HCT116 (cell line): Measurements from ENCODE around the gene CCDC80. TPM values are rescaled to one million over a fixed set of nuclear protein-coding genes. Genes with fewer than 3 reads are reported as not detected.

Experiments
- ATAC-seq: fragments of 200-7000 bp; cut with Tn5 transposase; 2 replicates; pipeline ENCODE4 v1.9.1; 2020; ENCODE audit warnings: mild to moderate bottlenecking, moderate library complexity
- BruUV-seq: library from RNA; stranded (reverse); fragments of 400-500 nt; replicated peaks from 2 replicates; lab custom pipeline; 2021; lab: Mats Ljungman, UMichigan
- CTCF ChIA-PET: fragments of 300-600 bp; sonication (Branson Sonifier 250); formaldehyde crosslinking; loops from one replicate; lab custom pipeline; 2021; ENCODE audit warnings: antibody characterized with exemption; lab: Charles Lee
- POLR2A ChIA-PET: fragments of 300-600, 350-600 bp; sonication (Branson Sonifier 250); formaldehyde crosslinking; loops from one replicate; lab custom pipeline; 2021; ENCODE audit warnings: antibody characterized with exemption; lab: Charles Lee
- RAD21 ChIA-PET, 2 experiments: fragments of 300-600 bp; sonication (Branson Sonifier 250); formaldehyde crosslinking; loops; one replicate each; lab custom pipeline; 2023; ENCODE audit warnings: low total read pairs in 2 of 2; ENCODE audit not compliant: uncharacterized antibody in 2 of 2, unreplicated experiment in 2 of 2, low non-redundant PET in 1 of 2; lab: Charles Lee
- DNase-seq: peaks from one replicate; pipeline ENCODE4 v3.0.0-alpha.2; 2010; ENCODE audit warnings: low read depth, low spot score
- H2AFZ ChIP-seq: fragments of 200-600 bp; shearing (Covaris generic), sonication (generic); 2 replicates; pipeline ENCODE4 v1.6.1; 2017; ENCODE audit warnings: low read depth, mixed run types, mixed read lengths, antibody characterized with exemption, low read length; ENCODE audit not compliant: poor library complexity, severe bottlenecking
- H3K27ac ChIP-seq: 2 replicates; pipeline ENCODE4 v1.5.1; 2012; ENCODE audit warnings: low read depth, low read length
- H3K27me3 ChIP-seq: fragments of 200-600 bp; sonication (generic); 2 replicates; pipeline ENCODE4 v1.6.1; 2016; ENCODE audit warnings: mixed run types, low read length, mixed read lengths; ENCODE audit not compliant: insufficient read depth
- H3K36me3 ChIP-seq, 2 experiments: fragments of 200-500 bp in 1 of 2; fragments of 200-600 bp in 1 of 2; sonication (Bioruptor generic) in 1 of 2; sonication (generic) in 1 of 2; 2 replicates each; pipeline versions ENCODE4 v1.5.1 to v1.6.1; 2014 to 2016; ENCODE audit warnings: low read length in 2 of 2, inconsistent platforms in 1 of 2, mixed read lengths in 1 of 2, mixed run types in 1 of 2; ENCODE audit not compliant: insufficient read depth in 2 of 2, control insufficient read depth in 1 of 2
- H3K4me1 ChIP-seq, 2 experiments: fragments of 200-600 bp in 1 of 2; sonication (generic) in 1 of 2; 2 replicates each; pipeline versions ENCODE4 v1.5.1 to v1.6.1; 2012 to 2017; ENCODE audit warnings: low read length in 2 of 2, inconsistent platforms in 1 of 2, mild to moderate bottlenecking in 1 of 2, mixed read lengths in 1 of 2, mixed run types in 1 of 2, moderate library complexity in 1 of 2; ENCODE audit not compliant: insufficient read depth in 2 of 2, control insufficient read depth in 1 of 2
- H3K4me2 ChIP-seq: fragments of 200-600 bp; sonication (generic); 2 replicates; pipeline ENCODE4 v1.6.1; 2017; ENCODE audit warnings: mixed run types, low read length, mixed read lengths
- H3K4me3 ChIP-seq, 2 experiments: fragments of 200-600 bp in 1 of 2; sonication (generic) in 1 of 2; replicated peaks in 1 of 2; 2 replicates each; pipeline ENCODE4 v1.5.1; 2011 to 2016; ENCODE audit warnings: low read length in 2 of 2, control low read depth in 1 of 2, low read depth in 1 of 2, mild to moderate bottlenecking in 1 of 2, mixed read lengths in 1 of 2, mixed run types in 1 of 2
- H3K79me2 ChIP-seq: fragments of 200-600 bp; sonication (generic); 2 replicates; pipeline ENCODE4 v1.6.1; 2017; ENCODE audit warnings: mild to moderate bottlenecking, mixed run types, low read length, moderate library complexity, mixed read lengths; ENCODE audit not compliant: insufficient read depth
- H3K9ac ChIP-seq: fragments of 200-600 bp; sonication (generic); 2 replicates; pipeline ENCODE4 v1.6.1; 2016; ENCODE audit warnings: low read length, mixed read lengths
- H3K9me2 ChIP-seq: fragments of 200-600 bp; sonication (generic), shearing (Covaris generic); 2 replicates; pipeline ENCODE4 v1.6.1; 2017; ENCODE audit warnings: mixed run types, mild to moderate bottlenecking, moderate library complexity; ENCODE audit not compliant: insufficient read depth
- H3K9me3 ChIP-seq, 2 experiments: fragments of 200-500 bp in 1 of 2; fragments of 200-600 bp in 1 of 2; sonication (Bioruptor generic) in 1 of 2; sonication (generic) in 1 of 2; 2 replicates each; pipeline ENCODE4 v1.6.1; 2014 to 2017; ENCODE audit warnings: low read length in 2 of 2, mixed read lengths in 2 of 2, inconsistent platforms in 1 of 2, low read depth in 1 of 2, mild to moderate bottlenecking in 1 of 2, mixed run types in 1 of 2, moderate library complexity in 1 of 2; ENCODE audit not compliant: control insufficient read depth in 1 of 2, insufficient read depth in 1 of 2
- H4K20me1 ChIP-seq: fragments of 200-600 bp; sonication (generic), shearing (Covaris generic); 2 replicates; pipeline ENCODE4 v1.6.1; 2017; ENCODE audit warnings: mixed run types, mild to moderate bottlenecking, moderate library complexity; ENCODE audit not compliant: insufficient read depth
- EGR1 ChIP-seq: IDR thresholded peaks from 2 replicates; pipeline ENCODE4 v1.6.1; 2012; ENCODE audit warnings: low read depth
- EZH2 ChIP-seq: fragments of 200-600 bp; sonication (generic); IDR thresholded peaks from 2 replicates; pipeline ENCODE4 v1.6.1; 2017; ENCODE audit warnings: antibody characterized with exemption, mixed run types
- REST ChIP-seq: IDR thresholded peaks from 2 replicates; pipeline ENCODE4 v1.6.1; 2012; ENCODE audit warnings: low read depth
- SP1 ChIP-seq: IDR thresholded peaks from 2 replicates; pipeline ENCODE4 v1.6.1; 2012; ENCODE audit warnings: low read depth
- SRF ChIP-seq: IDR thresholded peaks from 2 replicates; pipeline ENCODE4 v1.6.1; 2012; ENCODE audit warnings: low read depth
- ZBTB33 ChIP-seq: IDR thresholded peaks from 2 replicates; pipeline ENCODE4 v1.6.1; 2011; ENCODE audit warnings: mild to moderate bottlenecking, low read length, moderate library complexity; ENCODE audit not compliant: insufficient replicate concordance; ENCODE audit errors: extremely low read depth
- intact Hi-C: fragments of 100-400 bp; cut with micrococcal nuclease; formaldehyde crosslinking; loops from 2 replicates; pipeline ENCODE4 v1.10.0; 2022
- total RNA-seq: library from RNA; stranded (reverse); gene quantifications from one replicate; pipeline ENCODE4 v1.2.1, GENCODE V29; 2021; ENCODE audit not compliant: unreplicated experiment

Gene CCDC80
- total RNA-seq, 1 experiment from 2014 or later, result 1.7 TPM

- no TSS peak for BruUV-seq
- no peak overlapping the region for H3K27ac ChIP-seq
- intact Hi-C loops, result no loop called here
- ChIA-PET POLR2A (no interaction called here), RAD21 (no interaction called here), CTCF (interaction anchor here (0.9 to 1.4 kb wide), 2 partner anchors 10 to 11 kb away, joined by 3 read pairs; no protein-coding TSS in a partner anchor)
- H3K36me3 ChIP-seq, result no peaks in the 10 kb centered on the region
- DNase-seq (no peak), ATAC-seq (no peak)
- H3K4me2 ChIP-seq, result no peak overlapping the region
- no peak overlapping the region for H2AFZ ChIP-seq
- no peak overlapping the region for H3K9ac ChIP-seq
- no peaks in the 10 kb centered on the region for H3K27me3 ChIP-seq
- no peak overlapping the region for H3K4me3 ChIP-seq
- H3K9me2 ChIP-seq, result no peaks in the 10 kb centered on the region
- H3K79me2 ChIP-seq, result no peaks in the 10 kb centered on the region
- no peaks in the 10 kb centered on the region for H3K9me3 ChIP-seq
- H3K4me1 ChIP-seq, result no peaks in the 10 kb centered on the region
- TF ChIP-seq ZBTB33, result no peak
- no peak for TF ChIP-seq SRF
- no peak for TF ChIP-seq EGR1
- no peak for TF ChIP-seq SP1
- TF ChIP-seq REST, result no peak
- no peak for TF ChIP-seq EZH2
- no peaks in the 10 kb centered on the region for H4K20me1 ChIP-seq
Measured at GRCh38 chr3:112593258-112593657, 47.7 kb downstream of the CCDC80 start.
